ENCODE results near the gene DLGAP1. TPM values are rescaled to one million over a fixed set of nuclear protein-coding genes. Genes with fewer than 3 reads are reported as not detected.
A peak's percentile ranks its signal among the peaks of the same experiment; 100 is the strongest.

DLGAP1 gene
- total and polyA plus RNA-seq, 4 donors: 0.06 to 1.2 (median 0.17) TPM; not detected in 1

- no peak for DNase-seq (ENCODE audit: low spot score)
- 46% methylated on average over 10 of the region's 10 CpGs for WGBS
- TF ChIP-seq JUND (IDR thresholded peaks at IDR 0.05): peak in 1 of 2 donors; percentile 49
- TF ChIP-seq SP1 (IDR thresholded peaks at IDR 0.05): peak; percentile 19
- peak; percentile 43 to 46 for TF ChIP-seq HNF4A (conservative IDR thresholded peaks at IDR 0.05)
- peak; percentile 71 for TF ChIP-seq TAF1 (conservative IDR thresholded peaks at IDR 0.05)
- no peak for TF ChIP-seq FOXA1 (IDR thresholded peaks at IDR 0.05)
- no peak for TF ChIP-seq NR2F2 (IDR thresholded peaks at IDR 0.05)
- no peak for TF ChIP-seq GABPA (IDR thresholded peaks at IDR 0.05 in 1 of 2, conservative IDR thresholded peaks at IDR 0.05 in 1 of 2)
- TF ChIP-seq FOXA2 (IDR thresholded peaks at IDR 0.05): no peak
- peak overlapping the region in 1 of 3 donors; percentile 13 for H3K4me3 ChIP-seq (ENCODE audit: low read depth in 1 of 3, low read length in 3 of 3)
- H3K4me1 ChIP-seq (ENCODE audit: control insufficient read depth in 4 of 4, insufficient read depth in 4 of 4, low read length in 3 of 4): peaks cover 10 to 58% (median 37%) of the 10 kb centered on the region in 4 donors
- peak overlapping the region; percentile 99 to 100 for H3K27ac ChIP-seq (ENCODE audit: low read depth in 1 of 2, low read length in 2 of 2)
- H3K27me3 ChIP-seq (ENCODE audit: control insufficient read depth in 4 of 4, insufficient read depth in 4 of 4, low read length in 3 of 4): no peaks in the 10 kb centered on the region
- H3K36me3 ChIP-seq (ENCODE audit: control insufficient read depth in 4 of 4, insufficient read depth in 3 of 4, low read depth in 1 of 4, low read length in 3 of 4): peaks cover 2 to 10% (median 5%) of the 10 kb centered on the region in 4 donors
- no peaks in the 10 kb centered on the region for H3K9me3 ChIP-seq (ENCODE audit: control insufficient read depth in 4 of 4, low read length in 3 of 4)
- H3K9ac ChIP-seq (ENCODE audit: low read depth in 1 of 2, low read length in 2 of 2): peak overlapping the region in 1 of 2 donors; percentile 100
Measured at GRCh38 chr18:3455907-3456685, 999.0 kb downstream of the DLGAP1 start.

DNA sequence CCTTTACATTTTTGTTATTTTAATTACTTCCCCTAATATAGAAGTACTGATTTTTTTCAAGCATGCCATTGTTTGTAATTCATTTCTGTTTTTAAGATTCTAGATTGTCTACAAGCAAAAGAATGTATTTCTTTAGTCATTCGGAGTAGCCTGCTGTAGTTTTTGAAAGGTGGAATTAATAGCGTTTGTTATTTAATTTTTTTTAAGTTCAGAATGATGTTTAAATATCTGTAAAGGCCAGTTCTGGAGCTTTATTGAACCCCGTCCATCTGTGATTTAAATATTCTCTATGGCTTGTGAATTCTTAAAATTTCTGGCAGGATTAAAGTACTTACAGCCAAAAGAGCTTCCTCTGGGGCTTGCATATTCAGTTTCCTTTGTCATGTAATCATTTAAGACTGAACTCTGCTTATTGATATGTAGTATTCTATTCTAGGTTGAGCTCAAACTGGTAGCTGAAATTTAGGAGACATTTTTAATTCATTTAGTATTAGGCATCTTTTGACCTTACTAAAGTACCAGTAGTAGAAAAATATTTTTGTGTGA, 999.9 kb downstream of the DLGAP1 start:
- Histone ChIP-seq H3K27ac (ENCODE audit: low read depth in 1 of 2, low read length in 2 of 2) (peak overlapping the region; percentile 99 to 100), H3K36me3 (ENCODE audit: control insufficient read depth in 4 of 4, insufficient read depth in 3 of 4, low read depth in 1 of 4, low read length in 3 of 4) (peaks cover 2 to 10% (median 5%) of the 10 kb centered on the region in 4 donors), H3K4me3 (ENCODE audit: low read depth in 1 of 3, low read length in 3 of 3) (peak overlapping the region in 1 of 3 donors; percentile 53), H3K9ac (ENCODE audit: low read depth in 1 of 2, low read length in 2 of 2) (peak overlapping the region; percentile 65 to 100), H3K4me1 (ENCODE audit: control insufficient read depth in 4 of 4, insufficient read depth in 4 of 4, low read length in 3 of 4) (peaks cover 10 to 58% (median 37%) of the 10 kb centered on the region in 4 donors), H3K9me3 (ENCODE audit: control insufficient read depth in 4 of 4, low read length in 3 of 4) (no peaks in the 10 kb centered on the region), H3K27me3 (ENCODE audit: control insufficient read depth in 4 of 4, insufficient read depth in 4 of 4, low read length in 3 of 4) (no peaks in the 10 kb centered on the region)
- WGBS: 21% methylated on average over 3 of the region's 3 CpGs
- no peak for DNase-seq (ENCODE audit: low spot score)
- TF ChIP-seq YY1 (IDR thresholded peaks at IDR 0.05): no peak
- TF ChIP-seq NR2F2 (IDR thresholded peaks at IDR 0.05): no peak
- TF ChIP-seq JUND (IDR thresholded peaks at IDR 0.05): no peak
- TF ChIP-seq RXRA (IDR thresholded peaks at IDR 0.05): no peak
- no peak for TF ChIP-seq SP1 (IDR thresholded peaks at IDR 0.05)
- TF ChIP-seq EGR1 (IDR thresholded peaks at IDR 0.05; ENCODE audit: low read depth in 2 of 2): no peak
- TF ChIP-seq MAX (IDR thresholded peaks at IDR 0.05): no peak
- TF ChIP-seq HNF4A (conservative IDR thresholded peaks at IDR 0.05): no peak
- TF ChIP-seq, protein P1, sequence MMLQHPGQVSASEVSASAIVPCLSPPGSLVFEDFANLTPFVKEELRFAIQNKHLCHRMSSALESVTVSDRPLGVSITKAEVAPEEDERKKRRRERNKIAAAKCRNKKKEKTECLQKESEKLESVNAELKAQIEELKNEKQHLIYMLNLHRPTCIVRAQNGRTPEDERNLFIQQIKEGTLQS (IDR thresholded peaks at IDR 0.05): no peak
- TF ChIP-seq, protein P2, sequence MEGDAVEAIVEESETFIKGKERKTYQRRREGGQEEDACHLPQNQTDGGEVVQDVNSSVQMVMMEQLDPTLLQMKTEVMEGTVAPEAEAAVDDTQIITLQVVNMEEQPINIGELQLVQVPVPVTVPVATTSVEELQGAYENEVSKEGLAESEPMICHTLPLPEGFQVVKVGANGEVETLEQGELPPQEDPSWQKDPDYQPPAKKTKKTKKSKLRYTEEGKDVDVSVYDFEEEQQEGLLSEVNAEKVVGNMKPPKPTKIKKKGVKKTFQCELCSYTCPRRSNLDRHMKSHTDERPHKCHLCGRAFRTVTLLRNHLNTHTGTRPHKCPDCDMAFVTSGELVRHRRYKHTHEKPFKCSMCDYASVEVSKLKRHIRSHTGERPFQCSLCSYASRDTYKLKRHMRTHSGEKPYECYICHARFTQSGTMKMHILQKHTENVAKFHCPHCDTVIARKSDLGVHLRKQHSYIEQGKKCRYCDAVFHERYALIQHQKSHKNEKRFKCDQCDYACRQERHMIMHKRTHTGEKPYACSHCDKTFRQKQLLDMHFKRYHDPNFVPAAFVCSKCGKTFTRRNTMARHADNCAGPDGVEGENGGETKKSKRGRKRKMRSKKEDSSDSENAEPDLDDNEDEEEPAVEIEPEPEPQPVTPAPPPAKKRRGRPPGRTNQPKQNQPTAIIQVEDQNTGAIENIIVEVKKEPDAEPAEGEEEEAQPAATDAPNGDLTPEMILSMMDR (IDR thresholded peaks at IDR 0.05; ENCODE audit: low read depth, low read length, missing input control): no peak
- TF ChIP-seq GABPA (IDR thresholded peaks at IDR 0.05 in 1 of 2, conservative IDR thresholded peaks at IDR 0.05 in 1 of 2): no peak
- TF ChIP-seq TAF1 (conservative IDR thresholded peaks at IDR 0.05): no peak
- no peak for TF ChIP-seq FOXA1 (IDR thresholded peaks at IDR 0.05)
- TF ChIP-seq RAD21 (IDR thresholded peaks at IDR 0.05): no peak
- TF ChIP-seq FOXA2 (IDR thresholded peaks at IDR 0.05): no peak
- TF ChIP-seq HNF4G (IDR thresholded peaks at IDR 0.05): no peak
- no peak for TF ChIP-seq ZBTB33 (IDR thresholded peaks at IDR 0.05)

All from liver (tissue), 9 donors.